Cortex of kidney (tissue), 1 donor: Measurements from ENCODE around the gene DPP6.

ENCODE experiments used
- DNase-seq: peaks from one replicate; lab custom pipeline; 2025; lab: John Stamatoyannopoulos, UW

DPP6 gene

DNA sequence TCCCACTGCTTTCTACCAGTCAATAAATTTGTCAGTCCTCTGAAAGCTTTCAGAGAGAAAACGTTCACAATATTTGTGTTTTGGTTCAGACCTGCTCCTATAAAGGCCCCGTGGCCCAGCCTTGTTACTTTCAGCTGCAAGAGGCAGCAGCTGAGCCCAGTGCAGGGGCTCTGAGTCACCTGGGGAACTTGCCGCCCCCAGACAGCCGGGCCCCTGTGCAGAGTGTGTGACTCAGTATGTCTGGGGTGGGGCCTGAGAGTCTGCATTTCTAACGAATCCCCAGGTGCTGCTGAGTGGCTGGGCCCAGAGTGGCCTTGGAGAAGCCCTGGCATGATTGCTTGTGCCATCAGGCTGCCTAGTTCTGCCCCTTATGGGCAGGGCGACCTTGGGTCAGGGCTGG, 647.2 kb downstream of the DPP6 start:
- no peak for DNase-seq

DNA sequence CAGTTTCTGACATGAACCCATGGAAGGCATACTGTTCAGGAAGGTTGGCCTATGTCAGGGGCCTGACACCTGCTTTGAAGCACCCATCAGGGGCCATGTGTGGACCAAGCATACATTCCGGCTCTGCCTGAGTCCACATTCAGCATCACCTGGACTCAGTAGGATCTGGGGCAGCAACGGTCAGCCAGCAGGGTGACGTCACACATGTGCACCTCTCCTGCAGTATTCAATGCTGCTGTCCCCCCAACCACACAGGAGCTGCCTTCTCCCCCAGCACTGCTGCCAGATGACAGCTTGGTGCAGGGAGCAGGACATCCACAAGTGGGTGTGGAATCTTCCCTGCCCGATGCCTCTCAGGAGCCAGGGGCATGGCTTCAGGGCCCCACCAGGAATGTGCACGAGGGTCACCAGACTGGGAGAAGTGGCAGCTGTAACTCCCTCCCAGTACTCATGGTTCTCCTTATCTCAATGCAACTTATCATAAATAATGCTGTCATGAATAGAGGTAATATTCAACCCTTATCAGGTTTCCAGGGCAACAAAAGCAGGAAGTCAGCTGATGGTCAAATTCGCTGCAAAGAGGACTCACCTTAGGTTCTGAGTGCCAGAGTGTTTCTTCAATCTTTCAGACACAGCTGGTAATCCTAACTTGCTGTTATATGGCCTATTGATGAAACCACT, 657.8 kb downstream of the DPP6 start:
- no peak for DNase-seq

DNA sequence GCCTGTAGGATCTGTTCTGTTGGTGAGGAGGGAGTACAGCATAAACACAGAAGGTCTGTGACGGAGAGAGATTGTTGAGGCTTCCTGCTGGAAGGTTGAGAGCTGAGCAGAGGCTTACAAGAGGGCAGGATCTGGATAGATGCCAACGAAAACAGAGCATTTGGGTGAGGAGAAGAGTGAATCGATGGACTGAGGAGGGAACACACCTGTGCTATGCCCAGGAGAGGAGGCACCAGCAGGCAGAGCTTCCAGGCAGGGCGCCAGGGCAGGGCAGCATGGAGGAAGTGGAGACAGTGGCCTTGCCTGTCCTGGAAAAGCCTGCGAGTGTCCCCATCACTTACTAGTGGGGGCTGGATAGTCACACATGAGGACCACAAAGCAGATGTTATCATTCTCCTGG, 667.8 kb downstream of the DPP6 start:
- no peak for DNase-seq

DNA sequence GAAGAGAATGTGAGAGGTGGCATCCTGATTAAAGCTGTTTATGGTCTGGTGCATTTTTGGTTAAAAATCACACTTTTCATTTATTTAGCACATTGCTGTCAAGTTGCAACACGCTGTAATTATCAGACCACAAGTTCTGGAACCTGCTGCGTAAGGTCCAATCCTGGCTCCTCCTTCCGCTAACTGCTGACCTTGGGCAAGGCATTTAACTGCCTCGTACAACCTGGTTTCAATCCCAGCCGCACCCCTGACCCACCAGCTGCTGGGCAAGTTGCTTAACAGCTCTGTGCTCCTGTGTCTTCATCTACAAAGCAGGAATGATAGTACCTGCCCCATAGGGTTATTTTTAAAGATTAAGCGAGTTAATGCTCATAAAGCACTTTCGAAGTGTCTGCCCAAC, 668.9 kb downstream of the DPP6 start:
- DNase-seq: no peak

DNA sequence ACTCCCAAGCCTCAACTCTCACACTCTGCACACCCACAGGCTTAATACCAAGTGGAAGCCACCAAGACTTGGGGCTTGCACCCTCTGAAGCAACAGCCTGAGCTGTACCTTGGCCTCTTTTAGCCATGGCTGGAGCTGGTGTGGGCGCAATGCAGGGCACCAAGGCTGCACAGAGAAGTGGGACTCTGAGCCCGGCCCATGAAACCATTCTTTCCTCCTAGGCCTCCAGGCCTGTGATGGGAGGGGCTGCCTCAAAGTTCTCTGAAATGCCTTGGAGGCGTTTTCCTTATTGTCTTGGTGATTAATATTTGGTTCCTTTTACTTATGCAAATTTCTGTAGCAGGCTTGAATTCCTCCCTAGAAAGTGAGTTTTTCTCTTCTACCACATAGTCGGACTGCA, 674.2 kb downstream of the DPP6 start:
- no peak for DNase-seq

DNA sequence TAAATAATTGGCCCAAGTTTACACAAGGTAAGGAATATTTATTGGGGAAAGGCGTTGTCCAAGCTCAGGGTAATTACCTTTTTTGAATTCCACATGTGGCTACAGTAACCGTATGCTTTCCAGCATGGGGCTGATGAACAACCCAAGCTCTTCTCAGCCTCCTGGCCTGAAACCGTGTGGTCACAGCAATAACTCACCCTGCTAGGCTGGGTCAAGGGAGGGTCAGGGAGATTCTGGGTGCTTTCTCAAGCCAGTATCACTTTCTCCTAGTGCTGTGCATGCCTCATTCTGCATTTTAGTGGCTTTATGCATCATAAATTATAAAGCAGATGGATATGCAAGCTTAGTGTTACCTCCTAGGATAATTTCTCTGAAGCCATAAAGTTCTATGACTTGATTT, 676.9 kb downstream of the DPP6 start:
- DNase-seq: no peak

DNA sequence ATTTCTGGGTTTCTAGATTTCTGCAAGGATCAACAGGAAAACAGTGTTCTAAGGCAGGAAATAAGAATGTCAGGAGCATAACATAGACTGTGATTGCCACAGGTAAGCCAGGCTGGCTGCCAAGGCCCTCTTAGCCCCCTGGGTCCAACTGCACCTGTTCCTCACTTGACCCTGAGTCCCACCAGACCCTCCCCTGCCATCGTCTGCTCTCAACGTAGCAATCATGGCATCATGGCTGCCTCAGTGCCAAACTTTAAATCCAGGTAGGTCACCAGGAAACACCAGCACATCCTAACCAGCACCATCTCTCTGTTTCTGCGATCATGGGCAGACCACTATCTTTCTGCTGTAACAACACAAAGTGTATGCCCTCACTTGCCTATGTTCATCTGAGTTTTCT, 683.6 kb downstream of the DPP6 start:
- no peak for DNase-seq

DNA sequence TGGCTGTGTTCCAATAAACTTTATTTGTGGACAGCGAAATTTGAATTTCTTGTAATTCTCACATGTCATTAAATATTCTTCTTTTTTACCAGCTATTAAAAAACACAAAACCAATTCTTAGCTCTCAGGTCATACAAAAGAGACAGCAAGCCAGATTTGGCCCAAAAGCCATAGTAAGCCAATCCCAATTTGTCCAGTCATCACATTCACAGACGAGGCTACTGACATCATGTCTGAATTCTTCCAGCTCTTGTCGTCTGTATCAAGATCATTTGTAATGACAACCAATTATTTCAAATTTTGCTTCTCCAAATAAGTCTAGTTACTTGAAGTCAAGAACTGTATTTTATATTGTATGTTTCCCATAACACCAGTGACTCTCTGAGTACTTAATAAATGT, 684.2 kb downstream of the DPP6 start:
- no peak for DNase-seq

DNA sequence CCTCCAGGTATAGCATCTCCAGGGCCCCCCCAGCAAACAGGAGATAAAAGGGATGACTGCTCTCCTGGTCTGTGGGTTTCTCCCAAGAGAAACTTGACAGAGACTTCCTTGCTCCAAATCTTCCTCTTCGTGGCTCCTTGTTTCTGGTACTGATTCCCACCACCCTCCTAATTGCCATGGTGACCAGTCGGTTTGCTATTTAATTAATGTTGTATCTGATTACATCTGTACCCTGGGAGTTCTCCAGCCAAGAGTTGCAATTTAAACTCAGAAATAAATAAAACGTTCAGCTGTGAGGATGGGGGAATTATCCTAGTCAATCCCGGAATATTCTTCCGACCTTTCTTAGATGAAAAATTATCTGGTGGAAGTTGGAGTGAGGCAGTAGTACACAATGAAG, 686.0 kb downstream of the DPP6 start:
- DNase-seq: no peak

DNA sequence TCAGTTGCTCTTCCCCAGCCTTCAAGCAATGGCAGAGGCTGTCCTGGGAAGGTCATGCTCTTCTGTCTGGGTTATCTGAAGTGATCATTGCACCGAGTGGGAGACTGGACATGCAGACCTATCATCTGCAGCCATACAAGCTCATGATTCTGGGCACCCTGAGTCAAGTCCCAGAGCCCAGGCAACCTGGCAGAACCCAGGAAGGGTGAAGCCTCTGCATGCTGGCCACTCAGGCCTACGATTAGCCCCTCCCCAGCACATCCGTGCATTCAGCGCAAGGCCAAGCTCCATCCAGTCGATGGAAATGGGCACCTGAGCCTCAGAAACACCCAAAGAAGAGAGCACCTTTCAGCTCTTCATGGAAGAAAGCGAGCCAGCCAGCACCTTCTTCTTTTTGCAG, 688.9 kb downstream of the DPP6 start:
- no peak for DNase-seq

DNA sequence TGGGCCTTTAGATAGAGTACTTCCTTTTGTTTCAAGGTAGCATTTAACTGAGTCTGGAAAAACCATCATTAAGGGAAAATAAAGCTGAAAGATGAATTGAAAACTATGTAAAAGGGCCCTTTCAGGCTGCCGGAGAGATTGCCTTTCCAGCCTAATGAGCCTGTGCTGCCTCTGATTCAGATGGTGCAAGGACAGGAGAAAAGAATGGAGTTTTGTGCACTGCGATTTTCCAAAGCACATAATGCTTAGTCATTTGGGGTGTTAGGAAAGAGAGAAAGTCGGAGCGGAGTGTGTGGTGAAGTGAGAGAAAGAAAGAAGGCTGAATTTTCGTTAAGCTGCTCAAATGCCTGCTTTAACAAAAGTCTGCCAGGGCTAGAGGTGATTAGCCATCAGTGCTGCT, 691.0 kb downstream of the DPP6 start:
- no peak for DNase-seq

DNA sequence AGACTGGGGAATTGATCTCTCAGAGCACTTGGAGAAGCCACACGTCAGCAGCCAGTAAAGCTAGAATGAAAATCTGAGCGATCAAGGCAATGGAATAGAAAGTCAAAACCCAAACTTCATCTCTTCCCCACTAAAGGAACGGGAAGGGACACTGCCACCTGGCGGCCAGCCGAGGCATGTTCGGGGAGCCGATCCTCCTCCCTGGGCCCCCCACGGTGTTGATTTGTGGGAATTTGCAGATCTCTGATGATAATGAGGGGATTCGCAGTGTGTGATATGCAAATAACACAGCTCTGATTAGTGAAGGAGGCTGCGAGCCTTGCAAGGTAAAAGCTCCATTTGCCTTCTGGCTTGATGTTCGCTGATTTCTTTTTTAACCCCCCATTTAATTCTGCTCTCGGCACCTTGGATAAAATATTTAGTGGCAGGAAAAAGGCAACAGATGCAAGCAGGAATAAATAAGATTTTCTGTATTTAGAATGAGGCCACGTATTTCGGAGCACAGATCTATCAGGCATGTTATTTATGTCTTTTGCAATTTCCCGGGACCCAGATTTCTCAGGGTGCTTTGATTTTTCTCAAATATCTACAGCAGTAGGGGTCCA, 692.2 kb downstream of the DPP6 start:
- no peak for DNase-seq

DNA sequence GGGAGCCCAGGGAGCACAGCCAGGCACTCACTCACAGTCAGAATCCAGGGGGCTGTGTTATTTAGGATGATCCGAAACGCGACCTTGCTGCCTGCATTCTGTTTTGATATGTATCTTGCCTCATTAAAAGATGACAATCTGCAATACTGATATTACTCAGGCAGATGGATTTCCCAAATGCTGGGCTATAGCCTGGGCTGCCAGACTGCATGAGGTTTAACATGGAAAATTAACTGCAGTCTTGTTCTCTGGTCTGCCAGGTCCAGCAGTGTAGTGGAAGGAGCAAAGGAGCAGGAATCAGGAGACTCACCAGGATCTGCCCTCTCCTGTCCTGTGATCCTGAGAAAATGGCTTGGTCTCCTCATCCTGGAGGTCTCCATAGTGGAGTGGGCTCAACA, 692.7 kb downstream of the DPP6 start:
- no peak for DNase-seq

DNA sequence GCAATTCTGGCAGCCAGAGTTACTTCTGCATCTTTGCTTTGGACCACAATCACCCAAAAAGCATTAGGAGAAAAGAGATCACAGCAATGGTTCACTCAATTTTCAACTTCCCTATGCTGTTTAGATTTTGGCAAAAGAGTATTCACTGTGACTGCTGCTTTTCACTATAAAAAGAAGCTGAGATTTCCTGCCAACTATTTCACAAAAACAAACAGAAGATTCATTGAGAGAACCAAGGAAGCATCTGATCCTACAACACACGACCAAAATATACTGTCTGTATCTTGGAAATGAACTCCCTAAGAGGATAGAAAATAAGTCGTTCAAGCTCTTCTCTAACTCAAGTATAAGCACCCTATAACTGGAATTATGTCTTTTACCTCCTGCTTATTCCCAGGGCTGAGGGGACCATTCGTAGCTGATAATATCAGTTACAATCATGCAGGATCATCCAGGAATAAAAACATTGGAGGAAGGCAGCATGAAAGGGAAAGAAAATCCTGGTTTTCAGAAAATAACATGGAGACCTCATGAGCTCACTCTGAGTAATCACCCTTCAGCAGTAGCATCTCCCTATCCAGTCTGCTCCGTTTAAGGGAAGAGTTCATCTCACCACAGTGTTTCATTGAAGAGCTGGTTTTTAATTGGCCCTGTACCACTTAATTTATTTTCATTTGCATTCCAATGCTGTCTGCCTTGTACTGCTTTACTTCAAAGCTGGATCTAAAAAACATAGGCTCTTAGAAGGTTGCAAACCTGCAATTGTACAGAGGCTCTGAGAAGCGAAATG, 694.6 kb downstream of the DPP6 start:
- DNase-seq: no peak

DNA sequence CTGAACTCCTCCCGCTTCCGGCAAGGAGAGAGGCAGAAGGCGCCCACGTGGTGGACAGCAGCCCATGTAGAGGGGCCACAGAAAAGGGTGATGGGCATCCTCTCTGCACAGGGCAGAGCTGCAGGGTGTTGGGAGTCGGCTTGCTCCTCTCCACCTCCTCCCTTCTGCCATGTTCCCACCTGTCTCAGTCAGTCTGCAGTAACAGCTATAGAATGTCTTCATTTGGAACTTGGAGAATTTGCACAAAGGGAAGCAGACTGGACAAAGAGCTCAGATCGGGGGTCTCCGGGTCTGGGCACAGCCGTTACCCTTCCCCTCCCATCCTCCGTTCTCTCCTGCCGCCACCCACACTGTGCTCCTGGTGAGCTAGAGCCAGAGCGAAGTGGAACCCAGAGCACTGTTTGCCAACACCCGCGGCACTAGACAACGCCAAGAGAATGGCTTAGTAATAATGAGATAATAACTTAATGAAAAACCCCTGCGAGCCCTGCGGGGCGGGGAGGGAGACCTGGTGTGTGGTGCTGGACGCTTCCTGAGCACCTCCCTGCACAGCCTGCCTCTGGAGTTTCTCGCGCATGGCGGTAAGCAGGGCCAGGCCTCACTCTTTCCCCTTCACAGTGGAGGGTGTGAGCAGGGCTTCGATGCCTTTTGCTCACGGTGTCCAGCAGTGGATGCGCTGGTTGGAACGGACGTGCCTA, 696.0 kb downstream of the DPP6 start:
- no peak for DNase-seq

DNA sequence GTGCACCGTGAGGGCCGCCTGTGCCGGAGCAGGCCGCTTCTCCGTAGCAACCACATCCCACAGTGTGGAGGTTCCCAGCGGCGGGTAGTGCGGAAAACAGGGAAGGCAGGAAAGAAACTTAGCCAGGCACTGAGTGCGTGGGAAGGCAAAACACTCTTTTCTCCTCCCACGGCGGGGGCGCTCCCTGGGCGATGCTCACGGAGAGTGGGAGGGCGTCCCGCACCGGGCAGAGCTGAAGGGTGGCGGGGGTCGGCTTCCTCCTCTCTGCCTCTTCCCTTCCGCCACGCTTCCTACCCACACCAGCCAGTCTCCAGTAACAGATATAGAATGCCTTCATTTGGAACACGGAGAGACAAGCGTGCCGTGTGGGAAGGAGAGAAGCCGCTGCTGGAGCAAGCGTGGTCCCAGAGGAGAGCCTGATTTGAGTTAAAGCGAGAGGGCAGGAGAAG, 698.2 kb downstream of the DPP6 start:
- no peak for DNase-seq

DNA sequence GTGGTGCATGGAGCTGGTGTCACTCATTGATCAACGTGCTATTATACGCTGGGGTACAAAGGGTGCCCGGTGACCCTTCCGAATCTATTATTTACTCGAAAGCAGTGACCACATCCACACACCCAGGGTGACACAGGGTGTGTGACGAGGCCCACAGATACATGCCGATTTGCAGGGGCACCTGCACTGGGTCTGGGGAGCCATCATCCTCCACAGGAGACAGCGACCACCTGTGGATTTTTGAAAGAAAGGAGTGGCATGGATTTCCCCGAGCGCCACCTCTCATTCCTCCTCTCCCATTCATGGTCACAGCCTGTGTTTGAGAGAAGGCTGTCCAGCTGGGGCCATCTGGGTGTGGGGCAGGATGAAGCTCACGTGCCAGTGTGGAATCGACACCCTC, 701.0 kb downstream of the DPP6 start:
- DNase-seq: no peak

DNA sequence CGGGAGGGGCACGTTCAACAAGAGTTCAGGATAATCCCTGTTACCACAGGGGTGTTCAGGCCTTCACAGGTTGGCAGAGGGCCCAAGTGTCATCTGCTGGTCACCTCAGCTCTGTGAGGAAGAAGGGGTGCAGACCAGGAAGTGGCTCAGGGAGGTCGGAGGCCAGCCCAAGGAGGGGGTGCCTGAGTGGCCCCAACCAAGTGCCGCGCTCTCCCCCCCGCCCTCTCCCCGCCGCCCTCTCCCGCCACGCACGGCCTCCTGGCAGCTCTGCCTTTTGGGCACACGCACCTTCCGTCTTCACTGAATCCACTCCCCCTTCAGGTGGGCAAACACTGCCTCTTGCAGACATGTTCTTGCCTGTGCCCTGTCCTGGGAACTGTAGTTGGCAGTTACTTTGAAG, 705.6 kb downstream of the DPP6 start:
- no peak for DNase-seq

DNA sequence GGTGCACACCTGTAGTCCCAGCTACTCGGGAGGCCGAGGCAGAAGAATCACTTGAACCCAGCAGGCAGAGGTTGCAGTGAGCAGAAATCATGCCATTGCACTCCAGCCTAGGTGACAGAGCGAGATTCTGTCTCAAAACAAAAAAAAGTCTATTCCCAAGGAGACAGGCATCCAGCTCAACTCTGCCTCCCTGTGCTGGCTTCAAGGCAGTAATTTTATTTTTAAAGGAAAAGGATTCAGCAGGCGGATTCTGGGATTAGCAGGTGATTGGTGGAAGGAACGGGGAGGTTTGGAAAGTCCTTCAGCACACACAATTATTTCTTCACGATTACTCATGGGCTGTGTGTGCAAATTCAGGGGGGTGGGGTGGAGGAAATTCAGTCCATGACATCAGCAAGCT, 707.8 kb downstream of the DPP6 start:
- DNase-seq: no peak

DNA sequence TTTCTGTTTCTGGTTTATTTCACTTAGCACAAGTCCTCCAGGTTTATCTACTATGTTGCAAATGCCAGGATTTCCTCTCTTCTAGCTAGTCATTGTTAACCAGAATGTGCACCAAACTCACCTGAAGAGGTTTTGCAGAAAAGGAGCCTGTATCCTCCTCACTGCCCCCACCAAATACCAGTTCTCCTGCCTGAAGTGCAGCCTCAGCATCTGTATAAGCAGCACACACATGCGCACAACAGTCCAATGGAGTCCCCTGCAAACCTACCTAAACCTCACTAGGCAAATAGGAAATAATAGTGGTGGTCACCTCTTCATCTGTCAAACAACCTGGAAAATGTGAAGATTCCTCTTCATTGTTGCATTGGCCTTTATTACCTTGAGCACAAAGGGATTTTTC, 712.9 kb downstream of the DPP6 start:
- DNase-seq: no peak

DNA sequence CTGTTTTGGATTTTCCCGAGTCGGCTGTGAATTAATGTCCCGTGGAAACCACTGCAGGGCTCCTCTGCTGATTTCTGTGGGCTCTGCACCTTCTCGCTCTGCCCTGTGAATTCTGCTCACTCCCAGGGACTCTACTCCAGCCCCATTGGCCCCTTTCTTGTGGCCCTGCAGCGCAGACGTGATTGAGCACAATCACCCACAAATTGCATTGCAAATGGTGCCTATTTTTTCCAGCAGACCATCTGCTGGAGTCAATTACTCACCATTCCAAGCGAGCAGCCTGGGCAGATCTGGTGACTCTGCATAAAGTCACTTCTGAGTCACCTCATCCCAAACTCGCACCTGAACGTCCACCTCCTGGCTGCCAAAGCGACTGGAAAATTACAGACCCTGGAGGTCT, 714.9 kb downstream of the DPP6 start:
- DNase-seq: no peak

DNA sequence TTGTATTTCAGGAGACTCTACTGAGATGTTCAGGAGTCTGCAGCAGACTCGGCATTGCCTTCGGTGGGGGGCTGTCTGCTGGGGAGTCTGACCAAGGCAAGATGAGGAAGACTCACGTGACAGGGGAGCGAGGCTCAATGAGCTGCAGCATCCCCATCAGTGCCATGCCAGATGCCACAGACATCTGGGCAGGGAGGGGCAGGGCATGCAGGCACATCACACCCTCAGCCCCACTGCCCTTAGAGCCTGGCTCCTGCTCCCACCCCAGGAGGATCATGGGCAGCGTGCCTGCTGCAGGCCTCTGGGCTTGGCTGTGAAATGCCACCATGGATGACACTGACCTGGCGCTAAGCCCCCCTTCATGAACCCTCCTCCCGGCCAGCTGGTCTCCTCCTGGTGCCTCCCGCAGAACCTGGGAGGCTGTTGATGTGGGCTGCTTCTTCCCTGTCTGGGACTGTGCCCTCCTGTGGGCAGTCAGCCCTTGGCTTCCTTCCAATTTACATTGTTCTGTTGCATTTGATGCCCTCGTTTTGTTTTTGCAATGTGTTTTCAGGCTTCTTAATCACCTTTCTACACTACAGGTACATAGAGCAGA, 715.7 kb downstream of the DPP6 start:
- no peak for DNase-seq
